HCT116 (cell line): ENCODE results near the gene ZNF276. TPM values are rescaled to one million over a fixed set of nuclear protein-coding genes. Genes with fewer than 3 reads are reported as not detected.

Experiments used
- ATAC-seq: fragments of 200-7000 bp; cut with Tn5 transposase; 2 replicates; pipeline ENCODE4 v1.9.1; 2020; ENCODE audit warnings: mild to moderate bottlenecking, moderate library complexity
- BruUV-seq: library from RNA; stranded (reverse); fragments of 400-500 nt; replicated peaks from 2 replicates; lab custom pipeline; 2021; lab: Mats Ljungman, UMichigan
- CTCF ChIA-PET: fragments of 300-600 bp; sonication (Branson Sonifier 250); formaldehyde crosslinking; loops from one replicate; lab custom pipeline; 2021; ENCODE audit warnings: antibody characterized with exemption; lab: Charles Lee
- POLR2A ChIA-PET: fragments of 300-600, 350-600 bp; sonication (Branson Sonifier 250); formaldehyde crosslinking; loops from one replicate; lab custom pipeline; 2021; ENCODE audit warnings: antibody characterized with exemption; lab: Charles Lee
- RAD21 ChIA-PET, 2 experiments: fragments of 300-600 bp; sonication (Branson Sonifier 250); formaldehyde crosslinking; loops; one replicate each; lab custom pipeline; 2023; ENCODE audit warnings: low total read pairs in 2 of 2; ENCODE audit not compliant: uncharacterized antibody in 2 of 2, unreplicated experiment in 2 of 2, low non-redundant PET in 1 of 2; lab: Charles Lee
- DNase-seq: peaks from one replicate; pipeline ENCODE4 v3.0.0-alpha.2; 2010; ENCODE audit warnings: low read depth, low spot score
- H2AFZ ChIP-seq: fragments of 200-600 bp; shearing (Covaris generic), sonication (generic); 2 replicates; pipeline ENCODE4 v1.6.1; 2017; ENCODE audit warnings: low read depth, mixed run types, mixed read lengths, antibody characterized with exemption, low read length; ENCODE audit not compliant: poor library complexity, severe bottlenecking
- H3K27ac ChIP-seq: 2 replicates; pipeline ENCODE4 v1.5.1; 2012; ENCODE audit warnings: low read depth, low read length
- H3K27me3 ChIP-seq: fragments of 200-600 bp; sonication (generic); 2 replicates; pipeline ENCODE4 v1.6.1; 2016; ENCODE audit warnings: mixed run types, low read length, mixed read lengths; ENCODE audit not compliant: insufficient read depth
- H3K36me3 ChIP-seq, 2 experiments: fragments of 200-500 bp in 1 of 2; fragments of 200-600 bp in 1 of 2; sonication (Bioruptor generic) in 1 of 2; sonication (generic) in 1 of 2; 2 replicates each; pipeline versions ENCODE4 v1.5.1 to v1.6.1; 2014 to 2016; ENCODE audit warnings: low read length in 2 of 2, inconsistent platforms in 1 of 2, mixed read lengths in 1 of 2, mixed run types in 1 of 2; ENCODE audit not compliant: insufficient read depth in 2 of 2, control insufficient read depth in 1 of 2
- H3K4me1 ChIP-seq, 2 experiments: fragments of 200-600 bp in 1 of 2; sonication (generic) in 1 of 2; 2 replicates each; pipeline versions ENCODE4 v1.5.1 to v1.6.1; 2012 to 2017; ENCODE audit warnings: low read length in 2 of 2, inconsistent platforms in 1 of 2, mild to moderate bottlenecking in 1 of 2, mixed read lengths in 1 of 2, mixed run types in 1 of 2, moderate library complexity in 1 of 2; ENCODE audit not compliant: insufficient read depth in 2 of 2, control insufficient read depth in 1 of 2
- H3K4me2 ChIP-seq: fragments of 200-600 bp; sonication (generic); 2 replicates; pipeline ENCODE4 v1.6.1; 2017; ENCODE audit warnings: mixed run types, low read length, mixed read lengths
- H3K4me3 ChIP-seq, 2 experiments: fragments of 200-600 bp in 1 of 2; sonication (generic) in 1 of 2; replicated peaks in 1 of 2; 2 replicates each; pipeline ENCODE4 v1.5.1; 2011 to 2016; ENCODE audit warnings: low read length in 2 of 2, control low read depth in 1 of 2, low read depth in 1 of 2, mild to moderate bottlenecking in 1 of 2, mixed read lengths in 1 of 2, mixed run types in 1 of 2
- H3K79me2 ChIP-seq: fragments of 200-600 bp; sonication (generic); 2 replicates; pipeline ENCODE4 v1.6.1; 2017; ENCODE audit warnings: mild to moderate bottlenecking, mixed run types, low read length, moderate library complexity, mixed read lengths; ENCODE audit not compliant: insufficient read depth
- H3K9ac ChIP-seq: fragments of 200-600 bp; sonication (generic); 2 replicates; pipeline ENCODE4 v1.6.1; 2016; ENCODE audit warnings: low read length, mixed read lengths
- H3K9me2 ChIP-seq: fragments of 200-600 bp; sonication (generic), shearing (Covaris generic); 2 replicates; pipeline ENCODE4 v1.6.1; 2017; ENCODE audit warnings: mixed run types, mild to moderate bottlenecking, moderate library complexity; ENCODE audit not compliant: insufficient read depth
- H3K9me3 ChIP-seq, 2 experiments: fragments of 200-500 bp in 1 of 2; fragments of 200-600 bp in 1 of 2; sonication (Bioruptor generic) in 1 of 2; sonication (generic) in 1 of 2; 2 replicates each; pipeline ENCODE4 v1.6.1; 2014 to 2017; ENCODE audit warnings: low read length in 2 of 2, mixed read lengths in 2 of 2, inconsistent platforms in 1 of 2, low read depth in 1 of 2, mild to moderate bottlenecking in 1 of 2, mixed run types in 1 of 2, moderate library complexity in 1 of 2; ENCODE audit not compliant: control insufficient read depth in 1 of 2, insufficient read depth in 1 of 2
- H4K20me1 ChIP-seq: fragments of 200-600 bp; sonication (generic), shearing (Covaris generic); 2 replicates; pipeline ENCODE4 v1.6.1; 2017; ENCODE audit warnings: mixed run types, mild to moderate bottlenecking, moderate library complexity; ENCODE audit not compliant: insufficient read depth
- EGR1 ChIP-seq: IDR thresholded peaks from 2 replicates; pipeline ENCODE4 v1.6.1; 2012; ENCODE audit warnings: low read depth
- ELF1 ChIP-seq: IDR thresholded peaks from 2 replicates; pipeline ENCODE4 v1.6.1; 2012; ENCODE audit warnings: low read depth, borderline replicate concordance
- EZH2 ChIP-seq: fragments of 200-600 bp; sonication (generic); IDR thresholded peaks from 2 replicates; pipeline ENCODE4 v1.6.1; 2017; ENCODE audit warnings: antibody characterized with exemption, mixed run types
- EZH2phosphoT487 ChIP-seq: fragments of 200-600 bp; IDR thresholded peaks from 2 replicates; pipeline ENCODE4 v1.6.1; 2018; ENCODE audit warnings: antibody characterized with exemption, borderline replicate concordance
- FOSL1 ChIP-seq: IDR thresholded peaks from 2 replicates; pipeline ENCODE4 v1.6.1; 2012; ENCODE audit warnings: low read depth
- POLR2A ChIP-seq: IDR thresholded peaks from 2 replicates; pipeline ENCODE4 v1.7.0; 2011; ENCODE audit warnings: borderline replicate concordance; ENCODE audit not compliant: insufficient read depth, insufficient read length; ENCODE audit errors: extremely low read depth
- POLR2AphosphoS5 ChIP-seq: IDR thresholded peaks from 2 replicates; pipeline ENCODE4 v1.6.1; 2011; ENCODE audit warnings: mild to moderate bottlenecking, low read depth, low read length, moderate library complexity
- SIN3A ChIP-seq: IDR thresholded peaks from 2 replicates; pipeline ENCODE4 v1.6.1; 2012; ENCODE audit warnings: low read depth
- SRF ChIP-seq: IDR thresholded peaks from 2 replicates; pipeline ENCODE4 v1.6.1; 2012; ENCODE audit warnings: low read depth
- YY1 ChIP-seq: IDR thresholded peaks from 2 replicates; pipeline ENCODE4 v1.6.1; 2011; ENCODE audit warnings: low read length, low read depth, moderate library complexity, mild to moderate bottlenecking; ENCODE audit not compliant: insufficient replicate concordance; ENCODE audit errors: extremely low read depth
- ZBTB33 ChIP-seq: IDR thresholded peaks from 2 replicates; pipeline ENCODE4 v1.6.1; 2011; ENCODE audit warnings: mild to moderate bottlenecking, low read length, moderate library complexity; ENCODE audit not compliant: insufficient replicate concordance; ENCODE audit errors: extremely low read depth
- intact Hi-C: fragments of 100-400 bp; cut with micrococcal nuclease; formaldehyde crosslinking; loops from 2 replicates; pipeline ENCODE4 v1.10.0; 2022
- total RNA-seq: library from RNA; stranded (reverse); gene quantifications from one replicate; pipeline ENCODE4 v1.2.1, GENCODE V29; 2021; ENCODE audit not compliant: unreplicated experiment
- TF ChIP-seq, protein P1 (sequence below), 3 experiments: fragments of 200-600 bp in 1 of 3; sonication (generic) in 1 of 3; IDR thresholded peaks in 2 of 3; conservative IDR thresholded peaks in 1 of 3; 2 replicates each; pipeline ENCODE4 v1.5.1; 2012 to 2017; ENCODE audit warnings: low read depth in 2 of 3, low read length in 2 of 3, antibody characterized with exemption in 1 of 3, borderline replicate concordance in 1 of 3, control low read depth in 1 of 3, mild to moderate bottlenecking in 1 of 3, mixed read lengths in 1 of 3, mixed run types in 1 of 3, moderate library complexity in 1 of 3; ENCODE audit not compliant: insufficient read depth in 1 of 3

ZNF276 gene
- total RNA-seq, 1 experiment from 2014 or later = 49.9 TPM

GRCh38 chr16:89708481-89708931, 12.8 kb upstream of the ZNF276 start:
- H3K9ac ChIP-seq = no peak overlapping the region
- H3K27me3 ChIP-seq = no peaks in the 10 kb centered on the region
- peaks cover 19% of the 10 kb centered on the region for H3K79me2 ChIP-seq
- H3K4me1 ChIP-seq = peaks cover 6 to 28% of the 10 kb centered on the region in 2 experiments; a peak in 3 of 4 replicates
- TF ChIP-seq ELF1 = no peak
- no peak for TF ChIP-seq EZH2
- TF ChIP-seq ZBTB33 = no peak
- TF ChIP-seq POLR2AphosphoS5 = no peak
- no peak for TF ChIP-seq EZH2phosphoT487
- no peak for TF ChIP-seq SRF
- TF ChIP-seq, protein P1, sequence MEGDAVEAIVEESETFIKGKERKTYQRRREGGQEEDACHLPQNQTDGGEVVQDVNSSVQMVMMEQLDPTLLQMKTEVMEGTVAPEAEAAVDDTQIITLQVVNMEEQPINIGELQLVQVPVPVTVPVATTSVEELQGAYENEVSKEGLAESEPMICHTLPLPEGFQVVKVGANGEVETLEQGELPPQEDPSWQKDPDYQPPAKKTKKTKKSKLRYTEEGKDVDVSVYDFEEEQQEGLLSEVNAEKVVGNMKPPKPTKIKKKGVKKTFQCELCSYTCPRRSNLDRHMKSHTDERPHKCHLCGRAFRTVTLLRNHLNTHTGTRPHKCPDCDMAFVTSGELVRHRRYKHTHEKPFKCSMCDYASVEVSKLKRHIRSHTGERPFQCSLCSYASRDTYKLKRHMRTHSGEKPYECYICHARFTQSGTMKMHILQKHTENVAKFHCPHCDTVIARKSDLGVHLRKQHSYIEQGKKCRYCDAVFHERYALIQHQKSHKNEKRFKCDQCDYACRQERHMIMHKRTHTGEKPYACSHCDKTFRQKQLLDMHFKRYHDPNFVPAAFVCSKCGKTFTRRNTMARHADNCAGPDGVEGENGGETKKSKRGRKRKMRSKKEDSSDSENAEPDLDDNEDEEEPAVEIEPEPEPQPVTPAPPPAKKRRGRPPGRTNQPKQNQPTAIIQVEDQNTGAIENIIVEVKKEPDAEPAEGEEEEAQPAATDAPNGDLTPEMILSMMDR (IDR thresholded peaks at IDR 0.05 in 2 of 3, conservative IDR thresholded peaks at IDR 0.05 in 1 of 3; ENCODE audit: borderline replicate concordance in 1 of 3, insufficient read depth in 1 of 3, low read depth in 2 of 3, low read length in 2 of 3) = no peak
- no peak for TF ChIP-seq YY1
- TF ChIP-seq POLR2A = no peak
- TF ChIP-seq FOSL1 = no peak
- no peak for TF ChIP-seq EGR1
- TF ChIP-seq SIN3A = no peak
- no peak overlapping the region for H3K27ac ChIP-seq
- ChIA-PET RAD21 (no interaction called here), CTCF (interaction anchor here (1.8 kb wide), 1 partner anchor 8 kb away, joined by 6 read pairs; no protein-coding TSS in a partner anchor), POLR2A (interaction anchor here (0.9 kb wide), 1 partner anchor 8 kb away, joined by 4 read pairs; no protein-coding TSS in a partner anchor)
- intact Hi-C loops = no loop called here
- no peak overlapping the region for H2AFZ ChIP-seq
- no peak for DNase-seq
- no peak overlapping the region for H3K4me3 ChIP-seq
- H3K9me2 ChIP-seq = no peaks in the 10 kb centered on the region
- no peak for ATAC-seq
- no peaks in the 10 kb centered on the region for H3K9me3 ChIP-seq
- peaks cover 0 to 2% of the 10 kb centered on the region in 2 experiments; a peak in 1 of 4 replicates for H3K36me3 ChIP-seq
- BruUV-seq = no TSS peak
- no peak overlapping the region for H3K4me2 ChIP-seq
- no peaks in the 10 kb centered on the region for H4K20me1 ChIP-seq
